ENCODE data around the gene DOK6.

- TF ChIP-seq POLR2AphosphoS5 (IDR thresholded peaks at IDR 0.05; ENCODE audit: low read depth, low read length) (no peak), REST (IDR thresholded peaks at IDR 0.05; ENCODE audit: insufficient read depth in 1 of 2, low read depth in 2 of 2, low read length in 2 of 2) (no peak), FOXP2 (optimal IDR thresholded peaks at IDR 0.05; ENCODE audit: borderline replicate concordance, extremely low read depth, extremely low read length, insufficient read depth) (no peak)
Measured at GRCh38 chr18:69757733-69758132, 357.0 kb downstream of the DOK6 start.

All from PFSK-1 (cell line).